HepG2 (cell line): ENCODE data around the gene ZFPL1. TPM values are rescaled to one million over a fixed set of nuclear protein-coding genes. Genes with fewer than 3 reads are reported as not detected.

Experiments
- ATAC-seq: fragments of 200-7000 bp; cut with Tn5 transposase; 3 replicates; pipeline ENCODE4 v1.9.1; 2020; ENCODE audit warnings: mild to moderate bottlenecking, moderate library complexity
- BruUV-seq: library from RNA; stranded (reverse); fragments of 400-500 nt; replicated peaks from 2 replicates; lab custom pipeline; 2021; lab: Mats Ljungman, UMichigan
- CTCF ChIA-PET: fragments of 300-600 bp; formaldehyde crosslinking; extraction: SDS; loops from one replicate; lab custom pipeline; 2021; ENCODE audit warnings: low total read pairs, inconsistent platforms, low intra/inter-chr PET ratio; lab: Yijun Ruan, JAX
- POLR2A ChIA-PET: fragments of 350-600 bp; sonication (Branson Sonifier 250); formaldehyde crosslinking; loops from one replicate; lab custom pipeline; 2020; ENCODE audit warnings: antibody characterized with exemption, inconsistent platforms; lab: Yijun Ruan, JAX
- DNase-seq: peaks from one replicate; pipeline ENCODE4 v3.0.0-alpha.2; 2015; ENCODE audit warnings: low spot score
- FAIRE-seq: peaks from 3 replicates; lab custom pipeline; 2011; peaks lifted over from hg19 to GRCh38; lab: Jason Lieb, UNC
- H2AFZ ChIP-seq: one replicate; pipeline ENCODE4 v1.6.1; 2011; ENCODE audit warnings: low read length, inconsistent platforms
- H3K27ac ChIP-seq: fragments of 300-600 bp; 3 replicates; pipeline ENCODE4 v1.8.0; 2011; ENCODE audit warnings: mixed run types, mild to moderate bottlenecking, mixed read lengths, low read length, inconsistent platforms; ENCODE audit not compliant: insufficient read depth; ENCODE audit errors: extremely low read length
- H3K27me3 ChIP-seq, 2 experiments: fragments of 200-600 bp in 1 of 2; 2 replicates in 1 of 2; 3 replicates in 1 of 2; pipeline versions ENCODE4 v1.6.0 to v1.8.0; 2011; ENCODE audit warnings: low read length in 2 of 2, mild to moderate bottlenecking in 2 of 2, moderate library complexity in 2 of 2, inconsistent platforms in 1 of 2; ENCODE audit not compliant: insufficient read depth in 2 of 2, control insufficient read depth in 1 of 2
- H3K36me3 ChIP-seq, 2 experiments: fragments of 200-600 bp in 1 of 2; replicated peaks in 1 of 2; 2 replicates in 1 of 2; 3 replicates in 1 of 2; pipeline versions ENCODE4 v1.5.1 to v1.8.0; 2011; ENCODE audit warnings: low read length in 2 of 2, inconsistent platforms in 1 of 2; ENCODE audit not compliant: insufficient read depth in 2 of 2, control insufficient read depth in 1 of 2
- H3K4me1 ChIP-seq: 2 replicates; pipeline ENCODE4 v1.5.1; 2012; ENCODE audit warnings: low read length, inconsistent platforms; ENCODE audit not compliant: insufficient read depth
- H3K4me2 ChIP-seq: 2 replicates; pipeline ENCODE4 v1.6.0; 2011; ENCODE audit warnings: low read depth, low read length, inconsistent platforms
- H3K4me3 ChIP-seq, 3 experiments: fragments of 200-600 bp in 1 of 3; sonication (generic), shearing (Covaris generic) in 1 of 3; replicated peaks in 1 of 3; 2 replicates each; pipeline ENCODE4 v1.5.1; 2011 to 2016; ENCODE audit warnings: low read length in 3 of 3, inconsistent platforms in 2 of 3, low read depth in 2 of 3, mild to moderate bottlenecking in 2 of 3, control low read depth in 1 of 3, mixed read lengths in 1 of 3; ENCODE audit not compliant: insufficient read depth in 1 of 3
- H3K79me2 ChIP-seq: one replicate; pipeline ENCODE4 v1.6.1; 2011; ENCODE audit warnings: low read length, inconsistent platforms; ENCODE audit not compliant: insufficient read depth
- H3K9ac ChIP-seq: 2 replicates; pipeline ENCODE4 v1.6.0; 2011; ENCODE audit warnings: mild to moderate bottlenecking, low read depth, low read length, inconsistent platforms; ENCODE audit not compliant: insufficient read depth
- H3K9me3 ChIP-seq: 2 replicates; pipeline ENCODE4 v1.5.1; 2012; ENCODE audit warnings: mild to moderate bottlenecking, low read length
- H4K20me1 ChIP-seq: 2 replicates; pipeline ENCODE4 v1.6.0; 2011; ENCODE audit warnings: inconsistent platforms, mild to moderate bottlenecking, low read length, moderate library complexity; ENCODE audit not compliant: insufficient read depth
- KLF15 ChIP-seq: sonication (generic); formaldehyde crosslinking; IDR thresholded peaks from 2 replicates; pipeline ENCODE4 v1.8.1; 2023; ENCODE audit warnings: borderline replicate concordance, mild to moderate bottlenecking, inconsistent platforms, missing genetic modification reagents, mixed read lengths
- PLRG1 ChIP-seq: fragments of 450-650 bp; conservative IDR thresholded peaks from 2 replicates; pipeline ENCODE4 v1.6.1; 2016
- POLR2AphosphoS5 ChIP-seq: IDR thresholded peaks from 2 replicates; pipeline ENCODE4 v1.6.1; 2012; ENCODE audit warnings: low read depth, low read length
- SUZ12 ChIP-seq: fragments of 150-350 bp; IDR thresholded peaks from 2 replicates; pipeline ENCODE4 v1.6.1; 2014; ENCODE audit warnings: low read depth, low read length
- ZNF136 ChIP-seq: sonication (generic); formaldehyde crosslinking; IDR thresholded peaks from 2 replicates; pipeline ENCODE4 v1.8.1; 2022; ENCODE audit warnings: low read depth, mild to moderate bottlenecking, moderate library complexity, missing genetic modification reagents
- ZNF207 ChIP-seq: fragments of 450-650 bp; IDR thresholded peaks from 2 replicates; pipeline ENCODE4 v1.6.1; 2016; ENCODE audit warnings: antibody characterized with exemption, borderline replicate concordance
- ZNF713 ChIP-seq: sonication (generic); formaldehyde crosslinking; IDR thresholded peaks from 2 replicates; pipeline ENCODE4 v1.4.0; 2020; ENCODE audit warnings: mild to moderate bottlenecking, missing genetic modification reagents
- WGBS: methylation state at CpG from one replicate; pipeline ENCODE4 v1.1.6; 2017; ENCODE audit warnings: low lambda C conversion rate; 5-methylcytosine and 5-hydroxymethylcytosine counted together
- in situ Hi-C: cut with HindIII; loops from 2 replicates; pipeline ENCODE4 v1.10.0; 2017; ENCODE audit warnings: low pct_unique_long_range_greater_than_20kb; ENCODE audit not compliant: extremely low pct_ligation_motif_present
- intact Hi-C: fragments of 100-400 bp; cut with micrococcal nuclease; formaldehyde crosslinking; loops from one replicate; pipeline ENCODE4 v1.10.0; 2022; ENCODE audit not compliant: unreplicated experiment
- polyA plus RNA-seq, 8 experiments: library from polyadenylated mRNA; depleted of rRNA in 3 of 8; stranded (reverse) in 7 of 8; unstranded in 1 of 8; fragments of >200 nt; fragmentation: Illumina TruSeq in 4 of 8; extraction: Trizol in 4 of 8; gene quantifications; 2 replicates each; pipeline versions ENCODE4 v1.2.1 to v1.2.3, GENCODE V29; 2011 to 2016; ENCODE audit warnings: low read depth in 4 of 8, missing spikeins in 1 of 8, mixed read lengths in 1 of 8; ENCODE audit not compliant: insufficient read depth in 1 of 8
- total RNA-seq, 5 experiments: library from RNA; depleted of rRNA; stranded (reverse); fragments of >200 nt; fragmentation: Illumina TruSeq; extraction: Trizol; gene quantifications; 2 replicates each; pipeline ENCODE4 v1.2.3, GENCODE V29; 2016; ENCODE audit warnings: low read depth in 1 of 5
- TF ChIP-seq, protein P1 (sequence below): sonication (generic); formaldehyde crosslinking; IDR thresholded peaks from 2 replicates; pipeline ENCODE4 v1.5.0; 2020; ENCODE audit warnings: missing genetic modification reagents, mild to moderate bottlenecking, borderline replicate concordance
- TF ChIP-seq, protein P2 (sequence below), 2 experiments: IDR thresholded peaks; 2 replicates each; pipeline ENCODE4 v1.6.1; 2011 to 2012; ENCODE audit warnings: low read length in 2 of 2, borderline replicate concordance in 1 of 2, low read depth in 1 of 2, mild to moderate bottlenecking in 1 of 2, moderate library complexity in 1 of 2

The ZFPL1 gene
- total and polyA plus RNA-seq, 2 of the 13 experiments (the other 11 are each of a cell fraction or from before 2014, with no cell fraction given) = 32.2 to 56.0 TPM

DNA sequence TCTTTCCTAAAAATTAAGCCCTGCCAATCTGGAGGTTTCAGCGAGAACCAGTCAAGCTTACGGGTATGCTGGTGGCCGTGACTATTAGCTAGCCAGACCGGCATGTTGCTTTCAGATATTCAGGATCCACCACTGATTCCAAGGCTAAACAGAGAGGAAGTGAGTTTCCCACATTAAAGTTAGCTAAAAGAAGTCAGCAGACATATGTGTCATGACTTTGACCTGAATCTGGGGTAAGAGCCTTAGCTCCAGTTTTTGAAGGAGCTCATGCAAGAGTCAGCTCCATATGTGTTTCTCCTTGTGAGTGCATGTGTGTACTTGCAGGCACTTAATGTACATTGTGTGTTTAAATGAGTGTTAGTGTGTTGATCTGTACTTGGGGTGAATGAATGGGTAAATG, 1.4 kb downstream of the ZFPL1 start:
- intact Hi-C loops = no loop called here
- Histone ChIP-seq H3K9ac (peak overlapping the region; percentile 95; the same call in 1 of the 2 replicates), H3K36me3 (peaks cover 16 to 23% of the 10 kb centered on the region in 2 experiments), H3K4me1 (peaks cover 33% of the 10 kb centered on the region), H2AFZ (no peak overlapping the region), H3K27me3 (no peaks in the 10 kb centered on the region; a peak in 1 of 5 replicates), H3K79me2 (peaks cover 31% of the 10 kb centered on the region), H3K9me3 (no peaks in the 10 kb centered on the region), H3K4me2 (peak overlapping the region; percentile 93), H3K4me3 (0 out of 6 replicates have a peak overlapping the region, but pooled peaks of 2 of the 3 experiments have one; percentile 70 to 99), H4K20me1 (no peaks in the 10 kb centered on the region), H3K27ac (peak overlapping the region; percentile 83)
- no peak for ATAC-seq
- DNase-seq = no peak
- no TSS peak for BruUV-seq
- no peak for FAIRE-seq
- WGBS = 96% methylated on average over 4 of the region's 4 CpGs
- in situ Hi-C loops = no loop called here
- POLR2A ChIA-PET = no interaction called here
- CTCF ChIA-PET = no interaction called here
- TF ChIP-seq KLF15 (no peak), POLR2AphosphoS5 (no peak), PLRG1 (no peak), ZNF207 (no peak), SUZ12 (no peak), ZNF713 (CRISPR knock-in tag) (no peak), ZNF136 (CRISPR knock-in tag) (no peak)
- TF ChIP-seq, protein P1, sequence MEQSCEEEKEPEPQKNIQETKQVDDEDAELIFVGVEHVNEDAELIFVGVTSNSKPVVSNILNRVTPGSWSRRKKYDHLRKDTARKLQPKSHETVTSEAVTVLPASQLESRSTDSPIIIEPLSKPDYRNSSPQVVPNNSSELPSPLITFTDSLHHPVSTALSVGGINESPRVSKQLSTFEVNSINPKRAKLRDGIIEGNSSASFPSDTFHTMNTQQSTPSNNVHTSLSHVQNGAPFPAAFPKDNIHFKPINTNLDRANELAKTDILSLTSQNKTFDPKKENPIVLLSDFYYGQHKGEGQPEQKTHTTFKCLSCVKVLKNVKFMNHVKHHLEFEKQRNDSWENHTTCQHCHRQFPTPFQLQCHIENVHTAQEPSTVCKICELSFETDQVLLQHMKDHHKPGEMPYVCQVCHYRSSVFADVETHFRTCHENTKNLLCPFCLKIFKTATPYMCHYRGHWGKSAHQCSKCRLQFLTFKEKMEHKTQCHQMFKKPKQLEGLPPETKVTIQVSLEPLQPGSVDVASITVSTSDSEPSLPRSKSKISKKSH (CRISPR knock-in tag) = no peak
- TF ChIP-seq, protein P2, sequence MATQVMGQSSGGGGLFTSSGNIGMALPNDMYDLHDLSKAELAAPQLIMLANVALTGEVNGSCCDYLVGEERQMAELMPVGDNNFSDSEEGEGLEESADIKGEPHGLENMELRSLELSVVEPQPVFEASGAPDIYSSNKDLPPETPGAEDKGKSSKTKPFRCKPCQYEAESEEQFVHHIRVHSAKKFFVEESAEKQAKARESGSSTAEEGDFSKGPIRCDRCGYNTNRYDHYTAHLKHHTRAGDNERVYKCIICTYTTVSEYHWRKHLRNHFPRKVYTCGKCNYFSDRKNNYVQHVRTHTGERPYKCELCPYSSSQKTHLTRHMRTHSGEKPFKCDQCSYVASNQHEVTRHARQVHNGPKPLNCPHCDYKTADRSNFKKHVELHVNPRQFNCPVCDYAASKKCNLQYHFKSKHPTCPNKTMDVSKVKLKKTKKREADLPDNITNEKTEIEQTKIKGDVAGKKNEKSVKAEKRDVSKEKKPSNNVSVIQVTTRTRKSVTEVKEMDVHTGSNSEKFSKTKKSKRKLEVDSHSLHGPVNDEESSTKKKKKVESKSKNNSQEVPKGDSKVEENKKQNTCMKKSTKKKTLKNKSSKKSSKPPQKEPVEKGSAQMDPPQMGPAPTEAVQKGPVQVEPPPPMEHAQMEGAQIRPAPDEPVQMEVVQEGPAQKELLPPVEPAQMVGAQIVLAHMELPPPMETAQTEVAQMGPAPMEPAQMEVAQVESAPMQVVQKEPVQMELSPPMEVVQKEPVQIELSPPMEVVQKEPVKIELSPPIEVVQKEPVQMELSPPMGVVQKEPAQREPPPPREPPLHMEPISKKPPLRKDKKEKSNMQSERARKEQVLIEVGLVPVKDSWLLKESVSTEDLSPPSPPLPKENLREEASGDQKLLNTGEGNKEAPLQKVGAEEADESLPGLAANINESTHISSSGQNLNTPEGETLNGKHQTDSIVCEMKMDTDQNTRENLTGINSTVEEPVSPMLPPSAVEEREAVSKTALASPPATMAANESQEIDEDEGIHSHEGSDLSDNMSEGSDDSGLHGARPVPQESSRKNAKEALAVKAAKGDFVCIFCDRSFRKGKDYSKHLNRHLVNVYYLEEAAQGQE (IDR thresholded peaks at IDR 0.05; ENCODE audit: borderline replicate concordance in 1 of 2, low read depth in 1 of 2, low read length in 2 of 2) = no peak
